ENCODE results near the gene ATP5MG. TPM values are rescaled to one million over a fixed set of nuclear protein-coding genes. Genes with fewer than 3 reads are reported as not detected.

ATP5MG gene
- total and polyA plus RNA-seq, 2 of the 4 experiments (the other 2 are of a cell fraction): 144 to 219 TPM

GRCh38 chr11:118441770-118442275 is 40.4 kb downstream of the ATP5MG start:
- H3K14ac ChIP-seq (replicated peaks; ENCODE audit: low read depth, low read length): no peak overlapping the region
- in situ Hi-C loops (cut with MboI; ENCODE audit: low sequenced_read_pairs) (no loop called here), dilution Hi-C loops (cut with HindIII; ENCODE audit: low sequenced_read_pairs, unreplicated experiment) (no loop called here), intact Hi-C loops (cut with micrococcal nuclease) (no loop called here)
- H2BK120ac ChIP-seq (ENCODE audit: low read depth, low read length): no peak overlapping the region
- no peak overlapping the region; the same call in 1 of the 2 replicates for H3K23ac ChIP-seq (ENCODE audit: low read depth, low read length)
- H2BK20ac ChIP-seq (ENCODE audit: low read depth, low read length): no peak overlapping the region
- DNase-seq: no peak
- no peaks in the 10 kb centered on the region for H3K27me3 ChIP-seq (ENCODE audit: control insufficient read depth, insufficient read depth, low read length)
- peak overlapping the region; percentile 12 for H3K4me2 ChIP-seq (ENCODE audit: low read depth, low read length)
- H2BK15ac ChIP-seq (ENCODE audit: low read depth, low read length): no peak overlapping the region
- no peak overlapping the region for H2AFZ ChIP-seq (replicated peaks; ENCODE audit: low read length, poor library complexity)
- H4K5ac ChIP-seq (ENCODE audit: low read depth, low read length): no peak overlapping the region
- 0 out of 2 replicates have a peak, but pooled peaks cover 2% of the 10 kb centered on the region for H3K36me3 ChIP-seq (ENCODE audit: control insufficient read depth, insufficient read depth, low read length)
- ChIA-PET CTCF (interaction anchor here (0.9 kb wide), 1 partner anchor 16 kb away, joined by 3 read pairs; no protein-coding TSS in a partner anchor), POLR2A (ENCODE audit: unreplicated experiment) (no interaction called here)
- H3K9ac ChIP-seq (ENCODE audit: low read depth, low read length): no peak overlapping the region; the same call in 1 of the 2 replicates
- H2AK9ac ChIP-seq (replicated peaks; ENCODE audit: low read depth, low read length, poor library complexity): no peak overlapping the region
- BruUV-seq (replicated peaks): no TSS peak
- no peak for ATAC-seq (ENCODE audit: low read depth)
- H2AK5ac ChIP-seq (ENCODE audit: low read depth, low read length): no peak overlapping the region
- no peak overlapping the region for H3K56ac ChIP-seq (ENCODE audit: extremely low read depth, insufficient read depth, low read length)
- no peak overlapping the region for H4K91ac ChIP-seq (ENCODE audit: insufficient read depth, low read depth, low read length)
- no peak overlapping the region for H3K4me3 ChIP-seq (ENCODE audit: insufficient read depth, low read depth, low read length)
- H4K8ac ChIP-seq (ENCODE audit: low read depth in 2 of 2, low read length in 2 of 2): no peak overlapping the region
- H3K18ac ChIP-seq (ENCODE audit: low read depth, low read length): no peak overlapping the region
- TF ChIP-seq POLR2A (IDR thresholded peaks at IDR 0.05; ENCODE audit: low read depth, low read length) (no peak), RCOR1 (IDR thresholded peaks at IDR 0.05; ENCODE audit: insufficient replicate concordance, low read length) (no peak), CEBPB (IDR thresholded peaks at IDR 0.05; ENCODE audit: low read depth, low read length) (no peak), FOS (IDR thresholded peaks at IDR 0.05; ENCODE audit: low read depth, low read length) (no peak), MAZ (IDR thresholded peaks at IDR 0.05; ENCODE audit: borderline replicate concordance, low read depth, low read length) (no peak), USF2 (IDR thresholded peaks at IDR 0.05; ENCODE audit: low read depth, low read length) (no peak), RAD21 (IDR thresholded peaks at IDR 0.05; ENCODE audit: low read length) (no peak), ELK1 (IDR thresholded peaks at IDR 0.05; ENCODE audit: borderline replicate concordance, low read depth, low read length) (no peak), SMC3 (IDR thresholded peaks at IDR 0.05; ENCODE audit: low read depth, low read length) (no peak), CTCF (conservative IDR thresholded peaks at IDR 0.05; ENCODE audit: low read depth, low read length) (no peak), NFE2L2 (IDR thresholded peaks at IDR 0.05; ENCODE audit: low read depth, low read length) (no peak), RFX5 (IDR thresholded peaks at IDR 0.05; ENCODE audit: low read depth, low read length) (no peak), MAFK (IDR thresholded peaks at IDR 0.05; ENCODE audit: low read depth, low read length) (no peak), BHLHE40 (IDR thresholded peaks at IDR 0.05; ENCODE audit: low read depth, low read length) (no peak), MXI1 (IDR thresholded peaks at IDR 0.05; ENCODE audit: borderline replicate concordance, low read depth, low read length) (no peak)
- no peaks in the 10 kb centered on the region for H3K9me3 ChIP-seq (ENCODE audit: control insufficient read depth, insufficient read depth, low read length)
- H3K27ac ChIP-seq (ENCODE audit: insufficient read depth, low read length): no peak overlapping the region
- H3K4me1 ChIP-seq (ENCODE audit: control insufficient read depth, insufficient read depth, low read length): peaks cover 8% of the 10 kb centered on the region
- H2BK5ac ChIP-seq (ENCODE audit: low read depth, low read length, poor library complexity, severe bottlenecking): no peak overlapping the region
- H3K79me1 ChIP-seq (ENCODE audit: low read depth in 1 of 2, low read length in 2 of 2): peaks cover 5 to 81% of the 10 kb centered on the region in 2 experiments; a peak in 3 of 4 replicates
- peaks cover 90% of the 10 kb centered on the region for H4K20me1 ChIP-seq (ENCODE audit: insufficient read depth, low read length)
- H3K9me1 ChIP-seq (ENCODE audit: insufficient read depth, low read length): peaks cover 5% of the 10 kb centered on the region; the same call in 1 of the 2 replicates
- no peak overlapping the region for H3K4ac ChIP-seq (ENCODE audit: low read depth, low read length)
- no CpG with 5 or more reads among the region's 3 CpGs for WGBS, 2 experiments (ENCODE audit: extremely low coverage in 2 of 2, insufficient read length in 1 of 2)
